GM23248 (cell line): Measurements from ENCODE around the gene THOC5. TPM values are rescaled to one million over a fixed set of nuclear protein-coding genes. Genes with fewer than 3 reads are reported as not detected.
"Not testable (repeated sequence)": the region's sequence is repeated elsewhere in the genome, so short reads cannot be mapped to it uniquely, and the experiment has no call there.

Experiments
- DNase-seq: peaks from one replicate; pipeline ENCODE4 v3.0.0-alpha.2; 2015
- H2AFZ ChIP-seq: fragments of 200-600 bp; sonication (generic); 2 replicates; pipeline ENCODE4 v1.6.1; 2016; ENCODE audit warnings: antibody characterized with exemption
- H3F3A ChIP-seq: fragments of 200-600 bp; sonication (generic); 2 replicates; pipeline ENCODE4 v1.6.1; 2016; ENCODE audit warnings: mild to moderate bottlenecking, antibody characterized with exemption, mixed run types; ENCODE audit not compliant: insufficient read depth
- H3K27ac ChIP-seq: fragments of 200-600 bp; sonication (generic); 2 replicates; pipeline ENCODE4 v1.5.1; 2016; ENCODE audit warnings: mild to moderate bottlenecking
- H3K27me3 ChIP-seq: fragments of 200-600 bp; sonication (generic); replicated peaks from 2 replicates; pipeline ENCODE4 v1.6.1; 2016; ENCODE audit warnings: mild to moderate bottlenecking; ENCODE audit not compliant: insufficient read depth
- H3K36me3 ChIP-seq: fragments of 200-600 bp; sonication (generic); 2 replicates; pipeline ENCODE4 v1.6.1; 2016; ENCODE audit warnings: low read depth, mild to moderate bottlenecking
- H3K4me1 ChIP-seq: fragments of 200-600 bp; sonication (generic); 2 replicates; pipeline ENCODE4 v1.6.1; 2016; ENCODE audit warnings: mild to moderate bottlenecking; ENCODE audit not compliant: insufficient read depth
- H3K4me2 ChIP-seq: fragments of 200-600 bp; sonication (generic); one replicate; pipeline ENCODE4 v1.6.1; 2016; ENCODE audit warnings: mild to moderate bottlenecking; ENCODE audit not compliant: unreplicated experiment
- H3K4me3 ChIP-seq: fragments of 200-600 bp; sonication (generic); 2 replicates; pipeline ENCODE4 v1.5.1; 2016; ENCODE audit warnings: mild to moderate bottlenecking
- H3K79me2 ChIP-seq: fragments of 200-600 bp; sonication (generic); 2 replicates; pipeline ENCODE4 v1.6.1; 2016; ENCODE audit warnings: mild to moderate bottlenecking; ENCODE audit not compliant: insufficient read depth
- H3K9ac ChIP-seq: fragments of 200-600 bp; sonication (generic); 2 replicates; pipeline ENCODE4 v1.6.1; 2016; ENCODE audit warnings: mild to moderate bottlenecking
- H3K9me2 ChIP-seq: fragments of 200-600 bp; sonication (generic); 2 replicates; pipeline ENCODE4 v1.6.1; 2016; ENCODE audit warnings: mixed run types, mild to moderate bottlenecking, moderate library complexity; ENCODE audit not compliant: insufficient read depth
- H3K9me3 ChIP-seq: fragments of 200-600 bp; sonication (generic); one replicate; pipeline ENCODE4 v1.6.1; 2017; ENCODE audit warnings: low read depth
- H4K20me1 ChIP-seq: fragments of 200-600 bp; sonication (generic); 2 replicates; pipeline ENCODE4 v1.6.0; 2016; ENCODE audit not compliant: insufficient read depth
- EZH2 ChIP-seq: fragments of 200-600 bp; sonication (generic); IDR thresholded peaks from 2 replicates; pipeline ENCODE4 v1.6.1; 2018; ENCODE audit warnings: antibody characterized with exemption, mild to moderate bottlenecking; ENCODE audit not compliant: insufficient read depth, poor library complexity, severe bottlenecking
- EZH2phosphoT487 ChIP-seq: fragments of 200-600 bp; sonication (generic); IDR thresholded peaks from 2 replicates; pipeline ENCODE4 v1.6.1; 2018; ENCODE audit warnings: antibody characterized with exemption, moderate library complexity, mild to moderate bottlenecking, low read depth; ENCODE audit not compliant: insufficient read depth
- WGBS, 2 experiments: methylation state at CpG; one replicate each; pipeline ENCODE4 v1.1.6; 2015 to 2017; ENCODE audit warnings: low lambda C conversion rate in 2 of 2, low coverage in 1 of 2; ENCODE audit errors: missing lambda C conversion rate in 2 of 2; 5-methylcytosine and 5-hydroxymethylcytosine counted together
- in situ Hi-C: fragments of 300-500 bp; cut with MboI; formaldehyde crosslinking; loops from 2 replicates; pipeline ENCODE4 v1.15.0; 2020
- polyA plus RNA-seq: library from polyadenylated mRNA; unstranded; fragments of >200 nt; fragmentation: Nextera tagmentation; extraction: Ambion mirVana; gene quantifications from 2 replicates; pipeline ENCODE4 v1.2.1, GENCODE V29; 2016
- total RNA-seq: library from RNA; depleted of rRNA; stranded (reverse); fragments of >200 nt; shearing (Covaris generic); gene quantifications from 2 replicates; pipeline ENCODE4 v1.2.3, GENCODE V29; 2014

THOC5 gene
- total and polyA plus RNA-seq, 2 experiments from 2014 or later, result 46.9 to 61.7 TPM

DNA sequence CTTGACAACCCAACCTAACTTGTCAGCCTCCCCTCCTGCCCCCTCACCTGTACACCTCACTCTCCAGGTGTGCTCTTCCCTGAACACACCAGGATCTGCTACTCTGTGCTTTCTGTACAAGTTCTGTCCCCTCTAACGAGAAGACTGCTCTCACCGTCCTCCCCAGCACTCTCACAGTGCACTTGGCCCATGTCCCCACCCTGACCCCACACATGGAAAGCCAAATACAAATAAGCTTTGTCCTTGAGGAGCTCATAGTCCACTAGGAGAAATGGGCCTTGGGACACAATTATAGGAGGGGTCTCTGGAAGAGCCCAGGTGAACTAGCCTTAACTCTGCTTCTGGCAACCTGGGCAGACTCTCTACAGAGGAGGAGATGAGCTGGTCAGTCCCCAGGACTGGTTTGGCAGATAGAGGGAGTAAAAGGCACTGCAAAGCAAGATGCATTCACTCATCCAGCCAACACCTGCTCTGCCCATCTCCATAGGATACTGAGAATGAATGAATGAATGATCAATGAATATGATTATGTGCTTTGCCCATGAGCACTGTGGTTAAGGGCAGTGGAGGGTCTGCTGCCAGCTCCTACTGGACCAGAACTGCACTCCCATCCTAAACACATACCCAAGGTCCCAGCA is 17.5 kb upstream of the THOC5 start:
- WGBS, 2 experiments, result 98 to 100% methylated on average over 2 of the region's 2 CpGs

DNA sequence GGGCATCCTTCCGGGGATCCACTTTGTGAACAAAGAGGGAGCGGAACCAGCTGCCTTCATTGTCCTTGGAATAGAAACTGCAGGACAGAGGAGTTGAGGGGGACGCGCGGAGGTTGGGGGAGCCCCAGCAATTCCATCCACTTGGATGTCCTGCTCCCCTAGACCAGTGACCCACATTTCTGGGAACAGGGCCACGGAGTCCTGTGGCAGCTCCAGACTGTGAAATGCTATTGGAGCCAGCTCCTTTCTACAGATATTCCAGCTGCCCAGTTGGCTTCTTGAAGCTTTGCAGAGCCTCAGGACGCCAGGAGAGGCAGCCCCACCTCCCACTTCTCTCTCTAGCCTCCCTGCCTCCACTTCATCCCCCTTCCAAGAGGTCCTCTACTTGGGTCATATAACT is 16.9 kb upstream of the THOC5 start:
- no peak overlapping the region for H3K9ac ChIP-seq
- no peak overlapping the region for H2AFZ ChIP-seq
- H3K9me3 ChIP-seq, result no peaks in the 10 kb centered on the region
- H3K36me3 ChIP-seq, result peaks cover 5% of the 10 kb centered on the region; the same call in 1 of the 2 replicates
- DNase-seq, result no peak
- WGBS, 2 experiments, result 74 to 81% methylated on average over 7 of the region's 7 CpGs
- no peaks in the 10 kb centered on the region for H4K20me1 ChIP-seq
- no peaks in the 10 kb centered on the region for H3F3A ChIP-seq
- in situ Hi-C loops, result no loop called here
- no peak overlapping the region for H3K4me2 ChIP-seq
- H3K4me1 ChIP-seq, result no peaks in the 10 kb centered on the region
- H3K27ac ChIP-seq, result no peak overlapping the region
- TF ChIP-seq EZH2phosphoT487 (no peak), EZH2 (no peak)
- no peaks in the 10 kb centered on the region for H3K9me2 ChIP-seq
- H3K79me2 ChIP-seq, result no peaks in the 10 kb centered on the region
- H3K4me3 ChIP-seq, result no peak overlapping the region
- no peaks in the 10 kb centered on the region for H3K27me3 ChIP-seq

More for the DNA sequence above, 17.5 kb upstream of the THOC5 start:
- no peak for DNase-seq
- in situ Hi-C loops, result no loop called here
- Histone ChIP-seq H3K27ac (no peak overlapping the region), H3K4me3 (no peak overlapping the region), H3F3A (no peaks in the 10 kb centered on the region), H3K9me2 (no peaks in the 10 kb centered on the region), H3K4me2 (no peak overlapping the region), H3K9ac (no peak overlapping the region), H3K4me1 (no peaks in the 10 kb centered on the region), H3K79me2 (no peaks in the 10 kb centered on the region), H3K36me3 (peaks cover 3% of the 10 kb centered on the region; the same call in 1 of the 2 replicates), H2AFZ (no peak overlapping the region), H3K27me3 (no peaks in the 10 kb centered on the region), H4K20me1 (no peaks in the 10 kb centered on the region), H3K9me3 (no peaks in the 10 kb centered on the region)
- TF ChIP-seq EZH2 (no peak), EZH2phosphoT487 (no peak)

DNA sequence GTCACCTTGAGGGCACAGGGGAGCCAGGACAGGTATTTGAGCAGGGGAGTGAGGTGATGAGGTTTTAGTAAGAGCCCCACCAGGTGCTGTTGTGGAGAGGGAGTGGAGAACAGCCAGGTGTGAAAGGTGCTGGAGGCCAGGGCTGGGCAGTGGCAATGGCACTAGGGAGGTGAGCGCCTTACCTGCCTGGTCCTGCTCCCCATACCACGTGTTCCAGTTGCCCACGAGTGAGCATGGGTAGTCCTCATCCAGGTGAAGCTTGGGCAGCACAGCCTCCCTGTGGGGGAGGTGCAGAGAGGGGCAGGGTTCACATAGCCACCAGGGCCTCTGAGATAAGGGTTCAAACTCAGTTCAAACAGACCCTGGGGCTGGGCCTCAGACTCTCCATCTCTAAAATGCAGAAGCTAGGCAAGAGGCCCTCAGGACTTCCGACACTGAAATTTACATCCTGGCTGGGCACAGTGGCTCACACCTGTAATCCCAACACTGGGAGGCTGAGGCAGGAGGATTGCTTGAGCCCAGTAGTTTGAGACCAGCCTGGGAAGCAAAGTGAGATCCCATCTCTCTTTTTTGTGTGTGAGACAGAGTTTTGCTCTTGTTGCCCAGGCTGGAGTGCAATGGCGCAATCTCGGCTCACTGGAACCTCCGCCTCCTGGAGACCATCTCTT is 15.6 kb upstream of the THOC5 start:
- H2AFZ ChIP-seq, result no peak overlapping the region
- H3K27ac ChIP-seq, result no peak overlapping the region
- no peak for TF ChIP-seq EZH2
- no peak for TF ChIP-seq EZH2phosphoT487
- no peaks in the 10 kb centered on the region for H3K9me2 ChIP-seq
- no peaks in the 10 kb centered on the region for H3K27me3 ChIP-seq
- no peaks in the 10 kb centered on the region for H3K9me3 ChIP-seq
- H3K36me3 ChIP-seq, result peaks cover 6% of the 10 kb centered on the region; the same call in 1 of the 2 replicates
- no peak overlapping the region for H3K4me3 ChIP-seq
- H3F3A ChIP-seq, result no peaks in the 10 kb centered on the region
- no peaks in the 10 kb centered on the region for H3K79me2 ChIP-seq
- 87 to 89% methylated on average over 7 of the region's 7 CpGs for WGBS, 2 experiments
- no peak for DNase-seq
- in situ Hi-C loops, result no loop called here
- H3K4me2 ChIP-seq, result no peak overlapping the region
- no peak overlapping the region for H3K9ac ChIP-seq
- H3K4me1 ChIP-seq, result no peaks in the 10 kb centered on the region
- H4K20me1 ChIP-seq, result no peaks in the 10 kb centered on the region

DNA sequence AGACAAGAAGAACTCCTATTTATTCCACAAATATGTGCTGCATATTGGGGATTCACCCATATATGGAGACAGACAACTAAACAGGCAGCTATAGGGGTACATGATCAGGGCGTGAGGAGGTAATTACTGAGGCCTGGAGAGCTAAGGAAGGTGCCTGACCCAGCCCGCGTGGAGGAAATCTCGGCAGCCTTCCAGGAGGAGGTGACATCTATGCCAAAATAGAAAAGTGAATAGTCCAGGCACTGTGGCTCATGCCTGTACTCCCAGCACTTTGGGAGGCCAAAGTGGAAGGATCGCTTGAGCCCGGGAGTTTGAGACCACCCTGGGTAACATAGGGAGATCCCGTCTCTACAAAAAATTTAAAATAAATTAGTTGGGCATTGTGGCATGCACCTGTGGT is 13.8 kb upstream of the THOC5 start:
- no peak for DNase-seq
- H3K9me2 ChIP-seq, result no peaks in the 10 kb centered on the region
- H3K27me3 ChIP-seq, result no peaks in the 10 kb centered on the region
- no peaks in the 10 kb centered on the region for H3F3A ChIP-seq
- TF ChIP-seq EZH2 (no peak), EZH2phosphoT487 (no peak)
- H2AFZ ChIP-seq, result no peak overlapping the region
- H4K20me1 ChIP-seq, result no peaks in the 10 kb centered on the region
- 67 to 68% methylated on average over 7 of the region's 7 CpGs for WGBS, 2 experiments
- H3K4me1 ChIP-seq, result no peaks in the 10 kb centered on the region
- no peaks in the 10 kb centered on the region for H3K79me2 ChIP-seq
- H3K9ac ChIP-seq, result no peak overlapping the region
- H3K36me3 ChIP-seq, result peaks cover 6% of the 10 kb centered on the region; the same call in 1 of the 2 replicates
- H3K9me3 ChIP-seq, result no peaks in the 10 kb centered on the region
- no peak overlapping the region for H3K4me2 ChIP-seq
- in situ Hi-C loops, result no loop called here
- no peak overlapping the region for H3K4me3 ChIP-seq
- H3K27ac ChIP-seq, result no peak overlapping the region

DNA sequence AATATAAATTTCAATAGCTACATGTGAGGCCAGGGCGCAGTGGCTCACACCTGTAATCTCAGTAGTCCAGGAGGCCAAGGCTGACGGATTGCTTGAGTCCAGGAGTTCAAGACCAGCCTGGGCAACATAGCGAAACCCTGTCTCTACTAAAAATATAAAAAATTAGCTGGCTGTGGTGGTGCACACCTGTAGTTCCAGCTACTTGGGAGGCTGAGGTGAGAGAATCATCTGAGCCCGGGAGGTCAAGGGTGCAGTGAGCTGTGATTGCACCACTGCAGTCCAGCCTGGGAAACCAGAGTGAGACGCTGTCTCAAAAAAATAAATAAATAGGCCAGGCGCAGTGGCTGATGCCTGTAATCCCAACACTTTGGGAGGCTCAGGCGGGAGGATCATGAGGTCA is 13.0 kb upstream of the THOC5 start:
- 94 to 99% methylated on average over 7 of the region's 7 CpGs for WGBS, 2 experiments
- DNase-seq, H3F3A ChIP-seq, in situ Hi-C loops, H2AFZ ChIP-seq, H4K20me1 ChIP-seq, H3K4me2 ChIP-seq, H3K79me2 ChIP-seq, H3K27me3 ChIP-seq, H3K9me2 ChIP-seq, H3K9me3 ChIP-seq, H3K4me1 ChIP-seq, H3K4me3 ChIP-seq, H3K36me3 ChIP-seq, H3K27ac ChIP-seq, H3K9ac ChIP-seq: not testable (repeated sequence)
